ENCODE measurements around the gene XPO6.
"Not testable (repeated sequence)": the region's sequence is repeated elsewhere in the genome, so short reads cannot be mapped to it uniquely, and the experiment has no call there.

The XPO6 gene

GRCh38 chr16:28145796-28146195 is 66.0 kb downstream of the XPO6 start:
- peak; percentile 64 for DNase-seq

- peak; percentile 78 for DNase-seq
Measured at GRCh38 chr16:28140788-28141618, 70.8 kb downstream of the XPO6 start.

- no peak for DNase-seq
Measured at GRCh38 chr16:28139530-28139929, 72.2 kb downstream of the XPO6 start.

GRCh38 chr16:28136751-28137434 is 74.9 kb downstream of the XPO6 start:
- DNase-seq = no peak

- no peak for DNase-seq
Measured at GRCh38 chr16:28133666-28134065, 78.1 kb downstream of the XPO6 start.

- no peak for DNase-seq
Measured at GRCh38 chr16:28131743-28132393, 79.9 kb downstream of the XPO6 start.

GRCh38 chr16:28131181-28131580 is 80.6 kb downstream of the XPO6 start:
- no peak for DNase-seq

GRCh38 chr16:28130099-28131088 is 81.4 kb downstream of the XPO6 start:
- DNase-seq = no peak

GRCh38 chr16:28126684-28127620 is 84.8 kb downstream of the XPO6 start:
- DNase-seq = no peak

- no peak for DNase-seq
Measured at GRCh38 chr16:28125592-28125991, 86.2 kb downstream of the XPO6 start.

- DNase-seq = no peak
Measured at GRCh38 chr16:28121527-28121926, 90.2 kb downstream of the XPO6 start.

- no peak for DNase-seq
Measured at GRCh38 chr16:28120754-28121153, 91.0 kb downstream of the XPO6 start.

- no peak for DNase-seq
Measured at GRCh38 chr16:28118637-28119036, 93.1 kb downstream of the XPO6 start.

GRCh38 chr16:28117168-28117565 is 94.6 kb downstream of the XPO6 start:
- DNase-seq = no peak

GRCh38 chr16:28115866-28116265 is 95.9 kb downstream of the XPO6 start:
- not testable (repeated sequence) for DNase-seq

GRCh38 chr16:28112908-28113307 is 98.9 kb downstream of the XPO6 start:
- DNase-seq = no peak

- no peak for DNase-seq
Measured at GRCh38 chr16:28110977-28111376, 100.8 kb downstream of the XPO6 start.

- peak; percentile 83 for DNase-seq
Measured at GRCh38 chr16:28110479-28110878, 101.3 kb downstream of the XPO6 start.

GRCh38 chr16:28110074-28110473 is 101.7 kb downstream of the XPO6 start:
- peak; percentile 80 for DNase-seq

- DNase-seq = peak; percentile 35
Measured at GRCh38 chr16:28108590-28109247, 103.0 kb downstream of the XPO6 start.

- DNase-seq = no peak
Measured at GRCh38 chr16:28107232-28107631, 104.5 kb downstream of the XPO6 start.
